Measurements from ENCODE around the gene COG5. TPM values are rescaled to one million over a fixed set of nuclear protein-coding genes. Genes with fewer than 3 reads are reported as not detected.
A peak's percentile ranks its signal among the peaks of the same experiment; 100 is the strongest.

COG5 gene
- total and polyA plus RNA-seq, 9 of the 15 experiments (the other 6 are each of a cell fraction or from before 2014, with no cell fraction given), result 15.3 to 75.1 (median 56.4) TPM

DNA sequence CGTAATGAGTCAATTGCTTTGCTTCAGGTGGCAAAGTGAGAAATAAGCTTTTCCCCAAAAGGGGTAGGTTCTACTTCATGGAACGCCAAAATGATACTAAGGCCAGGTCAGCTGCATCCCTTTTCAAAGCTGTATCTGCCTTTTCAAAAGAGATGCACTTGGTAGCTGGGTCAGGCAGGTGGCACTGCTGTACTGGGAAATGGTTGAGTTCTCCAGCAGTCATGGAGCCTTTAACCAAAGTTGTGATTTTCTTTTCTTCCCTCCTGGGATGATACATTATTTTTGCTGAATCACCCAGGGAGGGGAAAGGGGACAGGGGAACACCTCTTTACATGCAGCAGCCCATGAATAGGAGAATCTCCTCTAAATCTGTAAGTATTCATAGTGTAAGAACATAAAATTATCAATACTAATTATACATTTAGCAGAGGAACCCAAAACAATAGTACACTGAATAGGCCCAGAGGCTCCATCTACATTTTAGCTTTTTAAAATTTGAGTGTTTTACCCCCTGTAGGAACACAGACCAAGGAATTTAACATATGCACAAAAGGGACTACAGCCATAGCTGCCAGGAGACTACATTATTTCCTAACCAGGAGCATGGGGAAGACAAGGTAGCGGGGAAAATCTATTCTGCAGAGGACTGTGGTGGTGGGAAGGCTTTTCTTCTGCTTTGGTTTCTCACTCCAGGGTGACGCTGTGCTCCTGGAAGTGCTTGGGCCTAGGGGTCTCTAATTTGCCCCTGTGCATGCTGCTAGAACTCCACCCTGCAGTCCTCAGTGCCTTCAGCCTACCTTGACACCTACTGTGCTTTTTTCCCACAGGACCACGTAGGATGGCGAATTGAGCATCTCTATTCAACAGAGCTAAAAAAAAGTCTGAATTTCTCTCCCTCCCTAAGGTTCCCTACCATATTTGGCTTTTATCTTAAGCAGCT lies 100.3 kb downstream of the COG5 start (continued):
- TF ChIP-seq, protein P1, sequence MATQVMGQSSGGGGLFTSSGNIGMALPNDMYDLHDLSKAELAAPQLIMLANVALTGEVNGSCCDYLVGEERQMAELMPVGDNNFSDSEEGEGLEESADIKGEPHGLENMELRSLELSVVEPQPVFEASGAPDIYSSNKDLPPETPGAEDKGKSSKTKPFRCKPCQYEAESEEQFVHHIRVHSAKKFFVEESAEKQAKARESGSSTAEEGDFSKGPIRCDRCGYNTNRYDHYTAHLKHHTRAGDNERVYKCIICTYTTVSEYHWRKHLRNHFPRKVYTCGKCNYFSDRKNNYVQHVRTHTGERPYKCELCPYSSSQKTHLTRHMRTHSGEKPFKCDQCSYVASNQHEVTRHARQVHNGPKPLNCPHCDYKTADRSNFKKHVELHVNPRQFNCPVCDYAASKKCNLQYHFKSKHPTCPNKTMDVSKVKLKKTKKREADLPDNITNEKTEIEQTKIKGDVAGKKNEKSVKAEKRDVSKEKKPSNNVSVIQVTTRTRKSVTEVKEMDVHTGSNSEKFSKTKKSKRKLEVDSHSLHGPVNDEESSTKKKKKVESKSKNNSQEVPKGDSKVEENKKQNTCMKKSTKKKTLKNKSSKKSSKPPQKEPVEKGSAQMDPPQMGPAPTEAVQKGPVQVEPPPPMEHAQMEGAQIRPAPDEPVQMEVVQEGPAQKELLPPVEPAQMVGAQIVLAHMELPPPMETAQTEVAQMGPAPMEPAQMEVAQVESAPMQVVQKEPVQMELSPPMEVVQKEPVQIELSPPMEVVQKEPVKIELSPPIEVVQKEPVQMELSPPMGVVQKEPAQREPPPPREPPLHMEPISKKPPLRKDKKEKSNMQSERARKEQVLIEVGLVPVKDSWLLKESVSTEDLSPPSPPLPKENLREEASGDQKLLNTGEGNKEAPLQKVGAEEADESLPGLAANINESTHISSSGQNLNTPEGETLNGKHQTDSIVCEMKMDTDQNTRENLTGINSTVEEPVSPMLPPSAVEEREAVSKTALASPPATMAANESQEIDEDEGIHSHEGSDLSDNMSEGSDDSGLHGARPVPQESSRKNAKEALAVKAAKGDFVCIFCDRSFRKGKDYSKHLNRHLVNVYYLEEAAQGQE (IDR thresholded peaks at IDR 0.05; ENCODE audit: borderline replicate concordance), result peak; percentile 92
- TF ChIP-seq, protein P1 (CRISPR knock-in tag; IDR thresholded peaks at IDR 0.05; ENCODE audit: low read depth), result no peak
- TF ChIP-seq ZNF57 (CRISPR knock-in tag; IDR thresholded peaks at IDR 0.05) (no peak), TARDBP (IDR thresholded peaks at IDR 0.05) (0 out of 2 replicates have a peak, but pooled peaks have one; percentile 73), FOS (IDR thresholded peaks at IDR 0.05; ENCODE audit: extremely low read depth, insufficient read length) (no peak), ZNF174 (CRISPR knock-in tag; IDR thresholded peaks at IDR 0.05) (no peak), GATAD2B (IDR thresholded peaks at IDR 0.05; ENCODE audit: borderline replicate concordance) (no peak), ZNF764 (CRISPR knock-in tag; IDR thresholded peaks at IDR 0.05; ENCODE audit: low read depth) (no peak), NFRKB (IDR thresholded peaks at IDR 0.05; ENCODE audit: low read depth) (no peak), ZNF316 (IDR thresholded peaks at IDR 0.05) (peak; percentile 89), FOXK2 (conservative IDR thresholded peaks at IDR 0.05 in 1 of 2, IDR thresholded peaks at IDR 0.05 in 1 of 2; ENCODE audit: low read depth in 2 of 2) (no peak), NFIX (CRISPR knock-in tag; IDR thresholded peaks at IDR 0.05; ENCODE audit: low read depth) (no peak), HDAC1 (IDR thresholded peaks at IDR 0.05) (no peak)
- TF ChIP-seq, protein P2, sequence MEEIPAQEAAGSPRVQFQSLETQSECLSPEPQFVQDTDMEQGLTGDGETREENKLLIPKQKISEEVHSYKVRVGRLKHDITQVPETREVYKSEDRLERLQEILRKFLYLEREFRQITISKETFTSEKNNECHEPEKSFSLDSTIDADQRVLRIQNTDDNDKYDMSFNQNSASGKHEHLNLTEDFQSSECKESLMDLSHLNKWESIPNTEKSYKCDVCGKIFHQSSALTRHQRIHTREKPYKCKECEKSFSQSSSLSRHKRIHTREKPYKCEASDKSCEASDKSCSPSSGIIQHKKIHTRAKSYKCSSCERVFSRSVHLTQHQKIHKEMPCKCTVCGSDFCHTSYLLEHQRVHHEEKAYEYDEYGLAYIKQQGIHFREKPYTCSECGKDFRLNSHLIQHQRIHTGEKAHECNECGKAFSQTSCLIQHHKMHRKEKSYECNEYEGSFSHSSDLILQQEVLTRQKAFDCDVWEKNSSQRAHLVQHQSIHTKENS (CRISPR knock-in tag; IDR thresholded peaks at IDR 0.05), result no peak
- TF ChIP-seq, protein P3, sequence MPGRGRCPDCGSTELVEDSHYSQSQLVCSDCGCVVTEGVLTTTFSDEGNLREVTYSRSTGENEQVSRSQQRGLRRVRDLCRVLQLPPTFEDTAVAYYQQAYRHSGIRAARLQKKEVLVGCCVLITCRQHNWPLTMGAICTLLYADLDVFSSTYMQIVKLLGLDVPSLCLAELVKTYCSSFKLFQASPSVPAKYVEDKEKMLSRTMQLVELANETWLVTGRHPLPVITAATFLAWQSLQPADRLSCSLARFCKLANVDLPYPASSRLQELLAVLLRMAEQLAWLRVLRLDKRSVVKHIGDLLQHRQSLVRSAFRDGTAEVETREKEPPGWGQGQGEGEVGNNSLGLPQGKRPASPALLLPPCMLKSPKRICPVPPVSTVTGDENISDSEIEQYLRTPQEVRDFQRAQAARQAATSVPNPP (IDR thresholded peaks at IDR 0.05; ENCODE audit: borderline replicate concordance, insufficient read depth, insufficient read length), result no peak
- TF ChIP-seq, protein P4, sequence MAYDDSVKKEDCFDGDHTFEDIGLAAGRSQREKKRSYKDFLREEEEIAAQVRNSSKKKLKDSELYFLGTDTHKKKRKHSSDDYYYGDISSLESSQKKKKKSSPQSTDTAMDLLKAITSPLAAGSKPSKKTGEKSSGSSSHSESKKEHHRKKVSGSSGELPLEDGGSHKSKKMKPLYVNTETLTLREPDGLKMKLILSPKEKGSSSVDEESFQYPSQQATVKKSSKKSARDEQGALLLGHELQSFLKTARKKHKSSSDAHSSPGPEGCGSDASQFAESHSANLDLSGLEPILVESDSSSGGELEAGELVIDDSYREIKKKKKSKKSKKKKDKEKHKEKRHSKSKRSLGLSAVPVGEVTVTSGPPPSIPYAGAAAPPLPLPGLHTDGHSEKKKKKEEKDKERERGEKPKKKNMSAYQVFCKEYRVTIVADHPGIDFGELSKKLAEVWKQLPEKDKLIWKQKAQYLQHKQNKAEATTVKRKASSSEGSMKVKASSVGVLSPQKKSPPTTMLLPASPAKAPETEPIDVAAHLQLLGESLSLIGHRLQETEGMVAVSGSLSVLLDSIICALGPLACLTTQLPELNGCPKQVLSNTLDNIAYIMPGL (CRISPR knock-in tag; IDR thresholded peaks at IDR 0.05), result no peak
